ENCODE data around the gene TBC1D19.
"Not testable (repeated sequence)": the region's sequence is repeated elsewhere in the genome, so short reads cannot be mapped to it uniquely, and the experiment has no call there.

Gene TBC1D19

DNA sequence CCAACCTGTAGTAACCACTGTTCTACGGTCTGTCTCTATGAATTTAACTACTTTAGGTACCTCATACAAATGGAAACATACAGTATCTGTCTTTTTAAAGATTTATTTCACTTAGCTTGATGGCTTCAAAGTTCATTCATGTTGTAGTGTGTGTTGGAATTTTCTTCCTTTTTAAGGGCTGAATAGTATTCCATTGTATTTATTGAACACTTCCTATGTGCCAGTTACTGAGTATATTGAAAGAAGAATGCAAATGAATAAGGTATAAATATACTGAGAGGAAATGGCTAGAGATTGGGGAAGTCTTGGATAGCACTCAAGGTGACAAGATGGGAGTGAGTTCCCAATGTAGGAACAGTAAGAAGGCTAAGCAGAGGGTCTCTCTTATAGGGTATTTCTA lies 17.3 kb downstream of the TBC1D19 start:
- DNase-seq (ENCODE audit: low read depth in 2 of 2), result no peak

DNA sequence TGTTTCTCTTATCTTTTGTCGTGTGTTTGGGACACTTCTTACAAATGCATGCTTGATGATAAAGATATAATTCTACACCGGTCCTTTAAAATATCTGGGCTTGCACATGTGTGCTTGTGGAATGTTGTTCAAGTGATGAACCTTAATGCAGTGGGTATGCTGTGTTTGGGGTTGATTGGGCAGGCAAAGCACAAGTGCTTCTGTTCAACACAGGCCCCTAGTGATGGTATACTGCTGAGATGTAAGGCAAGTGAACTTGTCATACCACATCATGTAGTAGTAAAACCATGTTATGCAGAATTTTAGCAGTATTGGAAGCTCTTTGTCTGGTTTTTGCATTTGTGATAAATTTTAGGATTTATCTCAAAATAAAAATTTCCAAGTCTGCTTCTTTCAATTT lies 23.9 kb downstream of the TBC1D19 start:
- no peak for DNase-seq (ENCODE audit: low read depth in 2 of 2)

DNA sequence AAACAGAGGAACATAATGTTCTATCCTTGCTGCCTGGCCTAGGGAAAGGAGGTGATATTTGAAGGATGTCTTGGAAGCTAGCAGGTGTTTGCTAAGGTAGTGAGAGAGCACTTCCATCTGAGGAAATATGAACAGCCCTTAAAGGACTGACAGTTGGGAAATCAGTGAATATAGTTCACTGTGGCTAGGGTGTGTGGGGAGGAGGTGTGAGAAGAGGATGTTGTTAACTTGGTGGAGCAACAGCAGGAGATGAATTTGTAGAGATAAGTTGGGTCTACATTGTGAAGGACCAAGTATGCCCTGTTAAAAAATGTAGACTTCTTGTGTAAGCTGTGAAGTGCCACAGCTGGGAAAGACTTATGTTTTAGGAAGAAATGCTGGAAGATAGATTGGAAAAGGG lies 25.5 kb downstream of the TBC1D19 start:
- DNase-seq (ENCODE audit: low read depth in 2 of 2), result no peak

DNA sequence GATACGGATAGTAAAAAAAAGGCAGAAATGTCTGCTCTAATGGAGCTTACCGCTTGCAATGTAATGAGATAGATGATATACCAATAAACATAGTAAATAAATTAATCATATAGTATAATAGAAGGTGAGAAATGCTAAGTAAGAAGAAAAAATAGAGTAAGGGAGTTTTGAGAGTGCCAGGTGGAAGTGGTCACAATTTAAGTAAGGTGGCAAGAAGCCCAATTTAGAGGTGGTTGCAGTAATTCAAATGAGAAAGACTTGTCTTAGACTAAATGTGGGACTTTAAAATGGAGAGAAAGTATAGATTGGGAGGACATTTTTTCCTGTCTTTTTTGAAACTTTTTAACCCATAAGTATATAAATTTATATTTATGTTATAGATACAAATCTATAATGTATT lies 26.0 kb downstream of the TBC1D19 start:
- no peak for DNase-seq (ENCODE audit: low read depth in 2 of 2)

DNA sequence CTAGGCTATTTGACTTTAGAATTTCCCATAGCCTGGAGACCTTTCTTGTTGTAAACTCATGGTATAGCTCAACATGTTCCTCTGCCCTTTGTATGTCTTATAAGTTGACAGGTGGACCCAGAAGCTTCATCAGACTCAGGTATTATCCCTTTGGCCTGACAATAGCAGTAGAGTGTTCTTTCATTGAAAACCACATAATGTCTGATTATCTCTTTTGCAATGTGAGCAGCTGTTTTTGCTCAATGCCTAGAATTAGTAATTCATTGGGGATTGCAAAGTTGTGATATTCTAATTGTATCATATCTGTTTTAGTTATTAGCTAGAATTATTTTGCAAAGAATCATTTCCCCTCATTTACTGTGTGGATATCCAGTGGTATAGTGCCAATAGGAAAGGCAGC lies 27.5 kb downstream of the TBC1D19 start:
- no peak for DNase-seq (ENCODE audit: low read depth in 2 of 2)

DNA sequence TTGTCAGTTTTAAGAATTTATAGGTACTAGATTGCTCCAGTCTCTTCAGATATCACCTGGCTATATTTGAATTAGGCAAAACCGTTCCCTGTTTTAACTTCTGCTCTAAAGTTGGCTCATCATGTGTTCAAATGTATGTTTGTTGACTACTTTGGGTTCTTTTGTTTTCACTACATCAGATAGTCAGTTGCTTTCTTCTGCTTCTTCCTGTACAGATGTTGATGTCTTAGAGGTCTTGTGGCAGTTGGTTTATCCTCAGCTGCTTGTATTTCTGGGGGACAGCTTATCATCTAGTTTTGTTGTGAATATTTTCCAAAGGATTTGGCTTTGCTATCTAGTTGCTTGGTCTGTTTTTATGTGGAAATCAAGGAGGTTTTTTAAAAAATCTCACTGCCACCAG lies 28.0 kb downstream of the TBC1D19 start:
- DNase-seq (ENCODE audit: low read depth in 2 of 2), result no peak

DNA sequence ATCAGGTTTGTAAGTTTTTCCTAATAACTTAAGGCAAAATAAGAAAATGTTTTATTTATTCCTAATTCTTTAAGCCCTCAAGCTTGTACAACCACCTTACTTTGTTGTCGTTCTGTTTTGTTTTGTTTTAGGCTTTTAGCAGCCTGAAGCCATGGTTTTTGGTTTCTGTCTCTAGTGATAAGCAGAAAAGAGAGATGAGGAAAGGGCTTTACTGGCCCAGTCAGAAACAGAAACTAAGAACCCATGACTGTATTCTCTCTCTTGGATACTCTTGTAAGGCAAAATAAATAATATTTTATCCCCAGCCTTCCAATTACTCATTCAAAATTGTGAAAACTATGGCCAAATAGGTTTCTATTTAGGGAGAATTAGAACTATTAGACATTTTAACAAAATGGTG lies 29.4 kb downstream of the TBC1D19 start:
- DNase-seq (ENCODE audit: low read depth in 2 of 2), result no peak

DNA sequence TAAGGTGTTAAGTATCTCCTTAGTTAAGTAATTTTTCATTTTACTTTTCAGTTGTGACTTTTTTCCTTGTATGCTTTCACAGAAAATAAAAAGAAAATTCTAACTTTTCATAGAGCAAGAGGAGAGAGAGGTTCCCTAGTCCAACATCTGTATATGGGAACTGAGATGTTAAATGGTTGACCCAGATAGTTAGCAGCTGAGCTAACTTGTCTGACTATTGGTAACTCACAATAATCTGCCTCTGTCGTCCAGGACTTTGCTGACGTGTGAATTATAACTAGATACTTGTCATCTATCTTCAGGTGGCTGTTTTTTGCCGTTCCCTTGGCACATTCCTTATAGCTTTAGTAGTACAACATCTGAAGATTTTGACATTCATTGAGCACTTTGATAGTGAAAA lies 29.9 kb downstream of the TBC1D19 start:
- no peak for DNase-seq (ENCODE audit: low read depth in 2 of 2)

DNA sequence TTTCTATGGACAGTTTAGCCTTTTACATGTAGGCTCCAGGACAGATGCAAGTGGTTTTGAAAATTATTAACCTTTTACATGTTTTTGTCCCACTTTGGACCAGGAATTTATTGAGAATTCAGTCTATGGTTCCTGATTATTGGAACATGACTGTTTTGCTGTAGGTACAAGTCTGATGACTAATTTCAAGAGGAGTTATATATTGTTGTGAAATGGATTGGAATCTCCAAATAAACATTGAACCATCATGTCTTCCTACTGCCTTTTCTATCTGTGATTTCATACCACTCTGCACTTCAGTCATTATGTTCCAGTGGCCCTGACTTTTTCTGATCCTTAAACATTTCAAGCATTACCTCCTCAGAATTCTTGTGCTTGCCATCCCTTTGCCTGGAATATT lies 35.9 kb downstream of the TBC1D19 start:
- peak; percentile 6 to 12 for DNase-seq (ENCODE audit: low read depth in 2 of 2)

DNA sequence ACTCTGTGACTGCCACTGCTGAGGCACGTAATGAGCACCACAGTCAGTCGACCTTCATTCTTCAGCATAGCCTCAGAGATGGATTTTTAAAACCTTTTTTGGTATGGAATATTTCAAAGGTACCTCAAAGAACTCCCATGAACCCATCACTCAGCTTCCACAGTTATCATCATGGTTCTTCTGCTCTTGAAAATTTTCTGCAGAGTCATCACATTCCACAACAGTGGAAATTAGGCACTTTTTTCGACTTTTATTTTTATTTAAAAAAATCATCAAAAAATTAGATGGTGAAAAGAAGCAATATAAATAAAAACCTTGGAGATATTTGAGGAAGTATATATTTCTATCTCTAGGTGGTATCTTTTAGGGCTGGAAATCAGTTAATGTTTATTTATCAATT lies 37.5 kb downstream of the TBC1D19 start:
- no peak for DNase-seq (ENCODE audit: low read depth in 2 of 2)

DNA sequence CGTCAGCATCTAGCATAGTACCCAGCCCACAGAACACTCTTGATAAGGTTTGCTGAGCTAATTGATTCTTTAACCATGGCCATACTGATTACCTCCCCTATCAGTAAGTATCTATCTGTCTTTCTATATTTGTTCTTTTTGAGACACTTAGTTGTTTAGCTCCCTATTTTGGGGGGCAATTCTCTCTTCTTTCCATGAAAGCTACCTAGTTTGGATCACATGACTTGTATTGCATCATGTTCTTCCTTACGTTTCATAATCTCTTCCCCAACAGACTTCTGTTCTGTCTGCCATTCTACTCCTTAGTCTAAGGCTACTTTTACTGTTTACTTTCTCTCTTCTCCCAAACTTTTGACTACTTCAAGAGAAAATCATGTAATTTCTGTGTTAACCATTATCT lies 39.0 kb downstream of the TBC1D19 start:
- no peak for DNase-seq (ENCODE audit: low read depth in 2 of 2)

DNA sequence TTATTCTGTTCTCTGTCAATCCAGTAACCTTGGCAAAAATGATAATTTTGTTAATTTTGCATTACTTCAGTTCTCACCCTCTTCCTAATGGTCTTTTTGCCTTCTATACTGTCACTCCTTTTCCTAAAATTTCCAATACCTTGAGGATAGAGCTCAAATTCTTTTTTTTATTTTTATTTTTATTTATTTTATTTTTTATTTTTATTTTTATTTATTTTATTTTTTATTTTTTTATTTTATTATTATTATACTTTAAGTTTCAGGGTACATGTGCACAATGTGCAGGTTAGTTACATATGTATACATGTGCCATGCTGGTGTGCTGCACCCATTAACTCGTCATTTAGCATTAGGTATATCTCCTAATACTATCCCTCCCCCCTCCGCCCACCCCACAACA lies 42.8 kb downstream of the TBC1D19 start:
- DNase-seq (ENCODE audit: low read depth in 2 of 2), result not testable (repeated sequence)

DNA sequence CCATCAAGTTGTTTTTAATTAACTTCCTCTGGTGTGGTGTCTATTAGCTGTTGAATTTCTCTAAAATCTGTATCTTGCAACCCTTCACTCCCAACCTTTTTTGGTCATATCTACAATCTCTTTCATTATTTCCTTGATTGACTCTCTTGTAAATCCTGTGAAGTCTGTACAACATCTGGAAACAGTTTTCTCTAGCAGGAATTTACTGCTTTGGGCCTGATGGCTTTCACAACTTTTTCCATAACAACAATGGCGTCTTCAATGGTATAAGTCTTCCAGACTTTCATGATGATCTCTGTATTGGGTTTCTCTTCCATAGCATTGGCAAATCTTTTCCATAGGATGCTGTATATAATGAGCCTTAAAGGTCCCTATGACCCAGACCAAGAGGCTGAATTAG lies 49.0 kb downstream of the TBC1D19 start:
- DNase-seq (ENCODE audit: low read depth in 2 of 2), result peak; percentile 22

DNA sequence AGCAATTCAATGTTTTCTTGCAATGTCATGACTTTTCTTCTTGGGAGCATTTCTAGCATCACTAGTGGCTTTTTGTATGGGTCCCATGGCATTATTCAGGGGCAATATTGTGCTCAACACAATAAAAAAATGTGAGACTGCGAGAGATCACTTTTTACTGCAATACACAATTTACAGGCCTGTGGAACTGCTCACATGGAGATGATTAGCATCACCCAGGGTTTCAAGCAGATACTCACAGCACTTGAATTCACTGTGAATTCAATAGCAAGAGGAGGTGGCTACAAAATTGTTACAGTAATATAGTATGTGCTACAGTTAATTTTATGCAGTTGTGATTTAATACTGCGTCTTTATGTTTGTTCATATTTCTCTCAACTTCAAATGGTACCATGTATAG lies 50.4 kb downstream of the TBC1D19 start:
- DNase-seq (ENCODE audit: low read depth in 2 of 2), result no peak

DNA sequence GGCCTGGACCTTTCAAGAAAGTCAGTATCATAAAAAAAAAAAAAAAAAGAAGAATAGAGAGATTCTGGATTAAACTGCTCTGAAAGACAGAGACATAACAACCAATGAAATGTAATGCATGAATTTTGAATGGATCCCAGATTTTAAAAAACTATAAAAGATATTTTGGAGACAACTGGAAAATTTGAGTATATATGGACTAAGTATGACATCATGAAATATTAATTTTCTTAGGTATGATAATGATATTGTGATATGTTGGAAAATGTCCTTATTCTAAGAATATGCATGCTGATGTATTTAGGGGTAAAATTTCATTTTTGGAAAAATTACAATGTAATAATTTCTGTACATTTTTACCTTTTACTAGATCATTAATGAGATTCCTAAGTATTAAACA lies 52.6 kb downstream of the TBC1D19 start:
- no peak for DNase-seq (ENCODE audit: low read depth in 2 of 2)

DNA sequence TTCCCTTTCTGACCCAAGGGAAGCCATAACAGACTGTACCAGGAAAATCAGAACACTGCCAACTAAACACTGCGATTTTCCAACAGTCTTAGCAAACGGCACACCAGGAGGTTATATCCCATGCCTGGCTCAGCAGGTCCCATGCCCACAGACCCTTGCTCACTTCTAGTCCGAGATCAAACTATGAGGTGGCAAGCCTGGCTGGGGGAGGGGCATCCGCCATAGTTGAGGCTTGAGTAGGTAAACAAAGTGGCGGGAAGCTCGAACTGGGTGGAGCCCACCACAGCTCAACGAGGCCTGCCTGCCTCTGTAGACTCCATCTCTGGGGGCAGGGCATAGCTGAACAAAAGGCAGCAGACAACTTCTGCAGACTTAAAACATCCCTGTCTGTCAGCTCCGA lies 56.8 kb downstream of the TBC1D19 start:
- DNase-seq (ENCODE audit: low read depth in 2 of 2), result not testable (repeated sequence)

DNA sequence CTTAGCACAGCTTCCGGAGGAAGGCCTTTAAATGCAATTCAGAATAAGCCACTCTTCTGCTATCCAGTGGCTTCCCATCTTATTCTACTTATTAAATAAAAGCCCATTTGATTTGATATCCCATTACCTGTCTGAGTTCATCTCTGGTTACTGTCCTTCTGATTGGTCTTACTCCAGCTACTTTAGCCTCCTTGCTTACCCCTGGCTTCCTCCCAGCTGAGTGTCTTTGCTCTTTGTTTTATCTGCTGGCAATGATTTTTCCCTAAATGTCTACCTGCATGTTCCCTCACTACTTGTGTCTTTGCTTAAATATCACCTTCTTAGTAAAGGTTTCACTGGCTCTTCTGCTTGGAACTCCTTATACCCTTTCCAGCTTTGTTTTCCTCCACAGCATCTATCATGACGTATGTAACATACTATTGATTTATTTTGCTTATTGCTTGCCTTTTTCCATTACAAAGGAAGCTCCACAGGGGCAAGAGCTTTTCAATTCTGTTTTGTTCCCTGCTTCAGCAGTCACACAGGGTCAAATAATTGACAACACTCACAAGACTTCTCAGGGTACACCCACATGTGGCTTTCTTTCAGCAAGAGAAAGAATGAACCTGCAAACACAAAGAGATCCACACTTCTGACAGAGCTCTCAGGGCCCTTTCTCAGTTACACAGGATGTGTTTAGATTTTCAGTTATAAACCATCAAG lies 63.8 kb downstream of the TBC1D19 start:
- no peak for DNase-seq (ENCODE audit: low read depth in 2 of 2)

DNA sequence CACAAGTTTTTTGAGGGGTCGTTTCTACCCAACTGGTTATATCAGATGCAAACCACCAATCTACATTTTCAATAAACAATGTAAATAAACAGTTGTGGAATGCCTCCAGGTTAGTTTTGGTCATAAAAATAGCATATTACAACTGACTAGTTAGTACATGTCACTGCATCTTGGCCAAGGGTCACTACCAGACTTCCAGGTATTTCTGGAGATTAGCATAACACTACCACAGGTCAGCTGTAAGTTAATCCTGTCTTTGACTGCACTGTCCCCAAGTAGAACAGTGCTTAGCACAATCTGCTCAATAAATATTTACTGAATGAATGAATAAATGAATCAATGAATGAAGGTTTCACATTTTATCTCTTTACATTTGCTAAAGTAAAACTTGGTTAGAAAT lies 64.4 kb downstream of the TBC1D19 start:
- DNase-seq (ENCODE audit: low read depth in 2 of 2), result no peak

DNA sequence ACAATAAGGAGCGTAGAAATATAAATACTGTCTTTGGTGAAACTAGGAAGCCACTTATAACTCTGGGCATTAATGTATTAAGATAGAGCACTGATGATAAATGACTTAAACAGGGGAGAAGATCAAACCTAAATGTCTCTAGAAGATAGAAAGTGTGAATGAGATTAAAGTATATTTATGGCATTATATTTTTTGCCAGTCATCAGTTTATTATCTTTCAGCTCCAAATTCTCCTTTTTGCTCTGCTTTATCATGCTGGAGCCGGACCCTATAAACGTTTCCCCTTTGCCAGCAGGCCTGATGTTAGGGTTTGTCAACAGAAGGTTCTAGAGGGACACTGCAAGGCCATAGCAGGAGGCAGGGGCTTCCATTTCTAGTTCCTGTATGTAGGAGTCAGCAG lies 76.4 kb downstream of the TBC1D19 start:
- DNase-seq (ENCODE audit: low read depth in 2 of 2), result no peak

DNA sequence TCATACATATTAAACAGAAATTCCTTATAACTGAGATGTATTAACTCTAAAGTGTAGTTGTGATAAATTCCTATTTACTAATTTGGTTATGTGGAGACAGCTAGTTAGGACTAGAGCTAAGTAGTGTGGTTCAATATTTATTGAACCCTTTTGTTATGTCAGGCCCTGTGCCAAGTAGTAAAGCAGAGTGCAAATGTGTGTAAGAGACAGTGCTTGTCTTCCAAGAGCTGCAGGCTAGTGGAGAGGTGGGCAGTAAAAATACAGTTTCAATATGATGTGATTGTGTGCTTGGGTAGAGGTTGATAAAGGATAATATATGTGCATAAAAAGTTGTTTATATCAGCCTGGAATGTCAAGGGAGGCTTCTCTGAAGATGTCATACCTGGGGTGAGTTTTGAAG lies 80.0 kb downstream of the TBC1D19 start:
- DNase-seq (ENCODE audit: low read depth in 2 of 2), result no peak

DNA sequence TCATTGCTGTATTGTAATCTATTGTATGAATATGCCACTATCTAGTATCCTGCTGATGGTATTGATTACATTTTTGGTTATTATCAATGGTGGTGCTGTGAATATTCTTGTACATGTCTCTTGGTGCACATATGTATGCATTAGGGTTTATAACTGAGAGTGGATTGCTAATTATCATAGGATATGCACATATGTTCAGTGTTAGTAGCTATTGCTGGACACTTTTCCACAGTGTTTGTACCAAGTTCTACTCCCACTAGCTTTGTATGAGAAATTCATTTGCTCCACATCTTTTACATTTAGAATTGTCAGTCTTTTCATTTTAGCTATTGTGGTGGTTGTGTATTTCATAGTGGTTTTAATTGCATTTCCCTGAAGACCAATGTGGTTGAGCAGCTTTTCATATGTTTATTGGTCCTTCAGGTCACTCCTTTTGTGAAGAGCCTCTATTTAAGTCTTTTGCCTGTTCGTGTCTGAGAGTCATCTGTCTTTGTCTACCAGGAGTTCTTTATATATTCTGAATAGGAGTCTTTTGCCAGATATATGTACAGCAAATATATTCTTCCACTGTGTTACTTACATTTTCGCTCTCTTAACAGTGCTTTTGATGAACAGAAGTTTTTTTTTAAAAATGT lies 87.1 kb downstream of the TBC1D19 start:
- DNase-seq (ENCODE audit: low read depth in 2 of 2), result no peak

DNA sequence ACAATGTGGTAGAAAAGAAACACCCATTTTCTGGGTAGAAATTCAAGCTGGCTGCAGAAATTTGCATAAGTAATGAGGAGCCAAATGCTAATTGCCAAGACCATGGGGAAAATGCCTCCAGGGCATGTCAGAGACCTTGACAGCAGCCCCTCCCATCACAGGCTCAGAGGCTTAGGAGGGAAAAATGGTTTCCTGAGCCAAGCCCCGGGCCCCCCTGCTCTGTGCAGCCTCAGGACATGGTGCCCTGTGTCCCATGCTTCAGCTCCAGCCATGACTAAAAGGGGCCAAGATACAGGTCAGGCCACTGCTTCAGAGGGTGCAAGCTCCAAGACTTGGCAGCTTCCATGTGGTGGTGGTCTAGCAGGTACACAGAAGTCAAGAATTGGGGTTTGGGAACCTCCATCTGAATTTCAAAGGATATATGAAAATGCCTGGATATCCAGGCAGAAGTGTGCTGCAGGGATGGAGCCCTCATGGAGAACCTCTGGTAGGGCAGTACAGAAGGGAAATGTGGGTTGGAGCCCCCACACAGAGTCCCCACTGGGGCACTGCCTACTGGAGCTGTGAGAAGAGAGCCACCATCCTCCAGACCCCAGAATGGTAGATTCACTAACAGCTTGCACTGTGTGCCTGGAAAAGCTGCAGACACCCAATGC lies 95.3 kb downstream of the TBC1D19 start:
- not testable (repeated sequence) for DNase-seq (ENCODE audit: low read depth in 2 of 2)

DNA sequence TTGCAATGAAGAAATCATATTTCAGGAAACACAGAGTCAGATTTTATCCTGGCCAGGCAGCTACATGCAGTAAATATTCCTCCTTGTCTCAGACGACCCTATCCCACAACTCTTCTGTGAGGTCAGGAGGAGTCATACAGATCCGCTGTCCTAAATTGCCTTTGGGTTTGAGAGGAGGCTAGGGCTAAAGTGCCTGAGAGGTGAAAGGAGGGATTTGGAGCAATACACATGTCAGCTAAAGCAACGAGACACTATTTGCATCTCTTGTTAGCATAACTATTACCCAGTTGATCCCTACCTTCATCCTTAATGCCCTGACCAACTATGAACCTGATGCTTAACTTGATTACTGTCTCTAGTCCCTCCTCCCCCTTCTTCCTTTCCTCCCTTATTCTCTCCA lies 98.6 kb downstream of the TBC1D19 start:
- no peak for DNase-seq (ENCODE audit: low read depth in 2 of 2)
